GM21723 (cell line): ENCODE results near the gene GMPPA.

ENCODE experiments used
- ATAC-seq: cut with Tn5 transposase; IDR thresholded peaks from one replicate; pipeline ENCODE4 v1.9.1; 2021; ENCODE audit warnings: mild to moderate bottlenecking, moderate library complexity; ENCODE audit not compliant: unreplicated experiment

GMPPA gene

GRCh38 chr2:219467736-219468075 is 31.0 kb upstream of the GMPPA start:
- no peak for ATAC-seq

- no peak for ATAC-seq
Observed at GRCh38 chr2:219468410-219469185, 30.1 kb upstream of the GMPPA start.

GRCh38 chr2:219469186-219469724 is 29.4 kb upstream of the GMPPA start:
- ATAC-seq, result no peak

- ATAC-seq, result no peak
Observed at GRCh38 chr2:219470429-219470828, 28.3 kb upstream of the GMPPA start.

- ATAC-seq, result no peak
Observed at GRCh38 chr2:219471476-219472371, 27.0 kb upstream of the GMPPA start.

GRCh38 chr2:219472629-219473187 is 26.0 kb upstream of the GMPPA start:
- no peak for ATAC-seq

GRCh38 chr2:219473511-219473910 is 25.2 kb upstream of the GMPPA start:
- no peak for ATAC-seq

GRCh38 chr2:219474285-219475060 is 24.2 kb upstream of the GMPPA start:
- no peak for ATAC-seq

- no peak for ATAC-seq
Observed at GRCh38 chr2:219475278-219475677, 23.4 kb upstream of the GMPPA start.

- no peak for ATAC-seq
Observed at GRCh38 chr2:219475697-219476651, 22.7 kb upstream of the GMPPA start.

- no peak for ATAC-seq
Observed at GRCh38 chr2:219476652-219477151, 22.0 kb upstream of the GMPPA start.

GRCh38 chr2:219477179-219477578 is 21.5 kb upstream of the GMPPA start:
- no peak for ATAC-seq

GRCh38 chr2:219477815-219478214 is 20.9 kb upstream of the GMPPA start:
- ATAC-seq, result no peak

GRCh38 chr2:219478916-219479315 is 19.8 kb upstream of the GMPPA start:
- ATAC-seq, result no peak

GRCh38 chr2:219480004-219480403 is 18.7 kb upstream of the GMPPA start:
- no peak for ATAC-seq

GRCh38 chr2:219482674-219483405 is 15.9 kb upstream of the GMPPA start:
- ATAC-seq, result no peak

- no peak for ATAC-seq
Observed at GRCh38 chr2:219483451-219484342, 15.0 kb upstream of the GMPPA start.
